CD4-positive, alpha-beta memory T cell (primary cell): ENCODE results near the gene SLC6A3. TPM values are rescaled to one million over a fixed set of nuclear protein-coding genes. Genes with fewer than 3 reads are reported as not detected.

Experiments
- CTCF ChIA-PET: fragments of 350-600 bp; sonication (Branson Sonifier 250); formaldehyde crosslinking; loops from one replicate; lab custom pipeline; 2021; ENCODE audit warnings: inconsistent platforms; ENCODE audit not compliant: partially characterized antibody; lab: Charles Lee
- POLR2A ChIA-PET: fragments of 350-600 bp; sonication (Branson Sonifier 250); formaldehyde crosslinking; loops from one replicate; lab custom pipeline; 2021; ENCODE audit not compliant: partially characterized antibody; lab: Charles Lee
- DNase-seq, 5 donors: peaks; one replicate each; pipeline versions ENCODE4 v3.0.0 to v3.0.0-alpha.2; 2020 to 2022; ENCODE audit warnings: mixed read lengths in 1 of 5
- H3K27ac ChIP-seq: one replicate; pipeline ENCODE4 v1.7.0; 2013; ENCODE audit warnings: low read depth, low read length
- H3K27me3 ChIP-seq: 2 replicates; pipeline ENCODE4 v1.7.0; 2013; ENCODE audit warnings: mild to moderate bottlenecking, low read length, moderate library complexity; ENCODE audit not compliant: insufficient read depth
- H3K36me3 ChIP-seq: 2 replicates; pipeline ENCODE4 v1.7.0; 2013; ENCODE audit warnings: mild to moderate bottlenecking, low read length, moderate library complexity; ENCODE audit not compliant: insufficient read depth
- H3K4me1 ChIP-seq: 2 replicates; pipeline ENCODE4 v1.7.0; 2013; ENCODE audit warnings: mild to moderate bottlenecking, low read length, moderate library complexity; ENCODE audit not compliant: insufficient read depth
- H3K4me3 ChIP-seq, 2 donors: one replicate each; pipeline ENCODE4 v1.7.0; 2013; ENCODE audit warnings: low read length in 2 of 2, mild to moderate bottlenecking in 1 of 2
- H3K9me3 ChIP-seq, 2 donors: one replicate each; pipeline ENCODE4 v1.7.0; 2013; ENCODE audit warnings: low read length in 2 of 2, control low read depth in 1 of 2; ENCODE audit not compliant: control insufficient read depth in 1 of 2
- H3K27ac Mint-ChIP-seq, 7 donors: one replicate each; pipeline ENCODE4 v1.8.0; 2020 to 2021; ENCODE audit warnings: mixed read lengths in 7 of 7, mild to moderate bottlenecking in 6 of 7, inconsistent platforms in 3 of 7, moderate library complexity in 3 of 7
- H3K27me3 Mint-ChIP-seq, 2 donors: one replicate each; pipeline ENCODE4 v1.8.0; 2020 to 2021; ENCODE audit warnings: mixed read lengths in 2 of 2
- H3K36me3 Mint-ChIP-seq, 2 donors: one replicate each; pipeline ENCODE4 v1.8.0; 2020 to 2021; ENCODE audit warnings: mixed read lengths in 2 of 2, inconsistent platforms in 1 of 2, mild to moderate bottlenecking in 1 of 2
- H3K4me1 Mint-ChIP-seq, 4 donors: one replicate each; pipeline ENCODE4 v1.8.0; 2020 to 2021; ENCODE audit warnings: mixed read lengths in 4 of 4, mild to moderate bottlenecking in 1 of 4
- H3K4me3 Mint-ChIP-seq, 8 donors: one replicate each; pipeline ENCODE4 v1.8.0; 2020 to 2021; ENCODE audit warnings: mixed read lengths in 8 of 8, mild to moderate bottlenecking in 7 of 8, moderate library complexity in 6 of 8, inconsistent platforms in 3 of 8
- H3K9me3 Mint-ChIP-seq, 8 donors: one replicate each; pipeline ENCODE4 v1.8.0; 2020 to 2021; ENCODE audit warnings: mixed read lengths in 8 of 8, mild to moderate bottlenecking in 5 of 8, inconsistent platforms in 3 of 8, moderate library complexity in 1 of 8
- intact Hi-C: fragments of 100-400 bp; cut with micrococcal nuclease; formaldehyde crosslinking; loops from one replicate; pipeline ENCODE4 v1.15.1; 2023
- polyA plus RNA-seq, 2 donors: library from polyadenylated mRNA; unstranded; fragments of 300-500 nt; fragmentation: Illumina TruSeq; gene quantifications; one replicate each; pipeline ENCODE4 v1.2.3, GENCODE V29; 2021
- total RNA-seq, 2 experiments: library from RNA; stranded (reverse); gene quantifications; one replicate each; pipeline ENCODE4 v1.2.3, GENCODE V29; 2021

Gene SLC6A3
- total and polyA plus RNA-seq, 4 experiments from 2014 or later: not detected

DNA sequence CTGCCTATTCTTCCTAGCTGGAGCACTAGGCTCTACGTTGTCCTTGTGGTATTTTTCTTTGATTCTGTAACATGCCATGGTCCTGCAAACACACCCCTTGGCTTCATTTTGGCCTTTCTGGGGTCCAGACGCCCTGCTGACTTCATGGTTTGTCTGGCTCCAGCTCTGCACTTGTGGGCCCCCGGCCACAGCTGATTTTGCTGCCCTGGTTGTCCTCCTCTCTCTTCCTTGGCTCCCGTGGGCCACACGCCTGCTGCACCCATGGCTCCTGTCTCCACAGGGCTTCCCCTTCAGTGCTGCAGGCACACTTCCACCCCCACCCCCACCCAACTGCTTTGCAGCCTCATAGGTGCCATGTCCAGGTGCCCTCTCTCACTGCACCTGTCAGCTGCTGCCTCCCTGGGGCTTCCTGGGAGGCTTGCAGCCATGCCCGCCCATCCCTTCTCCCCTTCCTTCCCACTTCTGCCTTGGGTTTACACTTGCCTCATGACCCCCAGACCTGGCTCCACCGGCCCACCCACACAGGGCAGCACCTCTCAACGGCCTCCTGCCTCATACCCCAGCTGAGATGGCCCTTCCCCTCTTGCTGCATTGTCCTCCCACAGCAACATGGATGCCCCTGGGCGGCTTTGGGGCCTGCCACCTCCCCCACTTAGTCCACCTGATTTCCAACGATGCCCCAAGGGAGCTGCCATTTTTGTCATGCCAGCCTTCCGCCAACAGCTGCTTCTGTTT is 25.6 kb downstream of the SLC6A3 start:
- ChIA-PET POLR2A (no interaction called here), CTCF (interaction anchor here (1.0 kb wide), 1 partner anchor 18 kb away, joined by 4 read pairs; no protein-coding TSS in a partner anchor)
- Mint-ChIP-seq H3K36me3 (no peaks in the 10 kb centered on the region), H3K4me3 (no peak overlapping the region), H3K27ac (no peak overlapping the region), H3K4me1 (peaks cover 0 to 2% (median under 1%) of the 10 kb centered on the region in 4 donors), H3K27me3 (peaks cover 3% of the 10 kb centered on the region in 2 donors), H3K9me3 (peaks cover 0 to 4% (median 0%) of the 10 kb centered on the region in 8 donors)
- Histone ChIP-seq H3K27me3 (no peaks in the 10 kb centered on the region), H3K27ac (no peak overlapping the region), H3K4me1 (no peaks in the 10 kb centered on the region), H3K9me3 (no peaks in the 10 kb centered on the region), H3K4me3 (no peak overlapping the region), H3K36me3 (no peaks in the 10 kb centered on the region)
- no peak for DNase-seq
- intact Hi-C loops: no loop called here

DNA sequence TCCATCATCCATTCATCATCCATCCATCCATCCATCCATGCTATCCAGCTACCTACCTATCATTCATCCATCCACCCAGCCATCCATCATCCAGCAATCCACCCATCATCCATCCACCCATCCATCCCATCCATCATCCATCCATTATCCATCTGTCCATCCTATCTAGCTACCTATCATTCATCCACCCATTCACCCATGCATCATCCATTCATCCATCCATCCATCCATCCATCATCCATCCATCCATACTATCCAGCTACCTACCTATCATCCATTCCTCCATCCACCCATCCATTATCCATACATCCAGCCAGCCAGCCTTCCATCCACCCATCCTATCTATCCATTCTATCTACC is 26.3 kb downstream of the SLC6A3 start:
- H3K27ac Mint-ChIP-seq: peak overlapping the region in 1 of 7 donors; percentile 4
- H3K27me3 Mint-ChIP-seq: peaks cover 0 to 3% of the 10 kb centered on the region in 2 donors
- Histone ChIP-seq H3K27ac (no peak overlapping the region), H3K4me1 (no peaks in the 10 kb centered on the region), H3K9me3 (no peaks in the 10 kb centered on the region), H3K27me3 (no peaks in the 10 kb centered on the region), H3K4me3 (no peak overlapping the region), H3K36me3 (no peaks in the 10 kb centered on the region)
- intact Hi-C loops: no loop called here
- H3K4me1 Mint-ChIP-seq: peaks cover 0 to 2% (median under 1%) of the 10 kb centered on the region in 4 donors
- no peak for DNase-seq
- no peaks in the 10 kb centered on the region for H3K36me3 Mint-ChIP-seq
- peaks cover 0 to 4% (median 0%) of the 10 kb centered on the region in 8 donors for H3K9me3 Mint-ChIP-seq
- ChIA-PET POLR2A (no interaction called here), CTCF (interaction anchor here (1.0 kb wide), 1 partner anchor 17 kb away, joined by 4 read pairs; no protein-coding TSS in a partner anchor)
- H3K4me3 Mint-ChIP-seq: no peak overlapping the region

DNA sequence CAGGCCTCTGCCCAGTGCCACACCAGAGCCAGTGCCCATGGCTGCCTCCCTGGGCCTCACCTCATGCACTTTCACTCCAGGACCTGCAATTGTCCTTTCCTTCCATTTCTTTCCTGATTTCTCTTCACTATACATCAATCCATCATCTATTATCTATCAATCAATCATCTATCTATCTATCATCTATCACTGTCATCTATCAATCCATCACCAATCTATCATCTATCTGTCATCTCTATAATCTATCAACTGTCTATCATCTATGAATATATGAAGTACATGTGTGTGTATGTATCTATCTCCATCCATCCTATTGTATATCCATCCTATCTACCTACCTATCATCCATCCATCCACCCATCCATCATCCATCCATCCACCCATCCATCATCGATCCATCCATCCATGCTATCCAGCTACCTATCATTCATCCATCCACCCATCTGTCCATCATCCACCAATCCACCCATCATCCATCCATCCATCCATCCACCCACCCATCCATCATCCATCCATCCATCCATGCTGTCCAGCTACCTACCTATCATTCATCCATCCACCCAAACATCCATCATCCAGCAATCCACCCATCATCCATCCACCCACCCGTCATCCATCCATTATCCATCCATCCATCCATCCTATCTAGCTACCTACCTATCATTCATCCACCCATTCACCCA is 26.9 kb downstream of the SLC6A3 start:
- Mint-ChIP-seq H3K4me1 (peaks cover 0 to 2% (median under 1%) of the 10 kb centered on the region in 4 donors), H3K9me3 (peaks cover 0 to 4% (median 0%) of the 10 kb centered on the region in 8 donors), H3K27ac (peak overlapping the region in 1 of 7 donors; percentile 4), H3K27me3 (peaks cover 0 to 3% of the 10 kb centered on the region in 2 donors), H3K36me3 (no peaks in the 10 kb centered on the region), H3K4me3 (no peak overlapping the region)
- CTCF ChIA-PET: interaction anchor here (1.0 kb wide), 1 partner anchor 17 kb away, joined by 4 read pairs; no protein-coding TSS in a partner anchor
- Histone ChIP-seq H3K27me3 (no peaks in the 10 kb centered on the region), H3K36me3 (no peaks in the 10 kb centered on the region), H3K4me3 (no peak overlapping the region), H3K27ac (no peak overlapping the region), H3K4me1 (no peaks in the 10 kb centered on the region), H3K9me3 (no peaks in the 10 kb centered on the region)
- intact Hi-C loops: no loop called here
- DNase-seq: no peak
- POLR2A ChIA-PET: no interaction called here

DNA sequence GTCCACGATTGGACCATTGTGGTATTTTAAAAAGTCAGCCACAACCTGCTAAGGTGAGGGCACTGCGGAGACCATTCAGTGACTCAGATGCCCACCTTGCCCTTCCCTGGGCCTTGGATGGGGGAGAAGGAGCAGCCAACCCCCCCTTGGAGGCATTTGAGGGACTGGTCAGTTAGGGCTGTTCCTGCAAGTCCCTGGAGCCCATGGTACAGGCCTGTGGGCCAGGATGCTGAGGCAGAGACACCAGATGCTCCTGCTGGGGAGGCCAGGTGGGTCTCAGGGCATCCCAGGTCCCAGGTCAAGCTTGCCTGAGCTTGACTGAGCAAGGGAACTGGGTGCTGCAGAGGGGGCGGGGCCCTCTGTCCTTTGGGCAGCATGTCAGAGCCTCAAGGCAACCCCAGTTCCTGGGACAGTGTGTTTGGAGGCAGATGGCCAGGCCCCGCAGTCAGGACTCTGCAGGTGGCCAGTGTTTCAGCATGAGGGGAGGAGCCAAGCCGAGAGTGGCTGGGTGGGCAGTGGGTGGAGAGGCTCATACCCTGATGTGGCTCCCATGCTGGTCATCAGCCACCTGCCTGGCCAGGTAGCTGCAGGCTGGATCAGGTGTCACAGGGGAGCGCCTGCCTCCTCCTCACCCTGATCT is 27.5 kb downstream of the SLC6A3 start:
- Mint-ChIP-seq H3K4me1 (peaks cover 0 to 2% (median under 1%) of the 10 kb centered on the region in 4 donors), H3K4me3 (no peak overlapping the region), H3K9me3 (peaks cover 0 to 4% (median 0%) of the 10 kb centered on the region in 8 donors), H3K27me3 (peaks cover 0 to 3% of the 10 kb centered on the region in 2 donors), H3K36me3 (no peaks in the 10 kb centered on the region), H3K27ac (no peak overlapping the region)
- intact Hi-C loops: no loop called here
- POLR2A ChIA-PET: no interaction called here
- H3K27me3 ChIP-seq: no peaks in the 10 kb centered on the region
- no peaks in the 10 kb centered on the region for H3K4me1 ChIP-seq
- no peaks in the 10 kb centered on the region for H3K36me3 ChIP-seq
- no peak overlapping the region for H3K27ac ChIP-seq
- H3K9me3 ChIP-seq: no peaks in the 10 kb centered on the region
- CTCF ChIA-PET: no interaction called here
- no peak overlapping the region for H3K4me3 ChIP-seq
- no peak for DNase-seq

DNA sequence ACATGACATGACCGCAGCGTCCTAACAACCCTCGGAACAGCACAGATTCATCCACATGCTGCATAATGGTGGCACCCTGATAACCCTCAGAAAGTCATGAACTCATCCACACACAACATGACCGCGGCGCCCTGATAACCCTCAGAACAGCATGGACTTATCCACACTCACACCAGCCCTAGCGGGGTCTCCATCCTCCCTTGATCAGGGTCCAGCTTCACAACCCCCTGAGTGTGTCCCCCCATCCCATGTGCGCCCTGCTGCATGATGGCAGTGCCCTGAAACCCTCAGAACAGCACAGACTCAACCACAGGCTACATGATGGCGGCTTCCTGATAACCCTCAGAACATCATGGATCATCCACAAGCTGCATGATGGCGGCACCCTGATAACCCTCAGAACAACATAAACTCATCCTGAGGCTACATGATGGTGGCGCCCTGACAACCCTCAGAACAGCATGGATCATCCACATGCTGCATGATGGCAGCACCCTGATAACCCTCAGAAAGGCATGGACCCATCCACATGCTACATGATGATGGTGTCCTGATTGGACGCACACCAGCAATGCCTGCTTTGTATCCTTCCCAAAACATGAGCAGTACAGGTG is 28.3 kb downstream of the SLC6A3 start:
- Mint-ChIP-seq H3K4me1 (peaks cover 0 to 2% (median under 1%) of the 10 kb centered on the region in 4 donors), H3K27me3 (peaks cover 3 to 6% of the 10 kb centered on the region in 2 donors), H3K36me3 (no peaks in the 10 kb centered on the region), H3K27ac (peak overlapping the region in 1 of 7 donors; percentile 70), H3K9me3 (peaks cover 0 to 4% (median 0%) of the 10 kb centered on the region in 8 donors), H3K4me3 (no peak overlapping the region)
- no peak for DNase-seq
- ChIA-PET POLR2A (no interaction called here), CTCF (no interaction called here)
- H3K27me3 ChIP-seq: no peaks in the 10 kb centered on the region
- H3K4me3 ChIP-seq: no peak overlapping the region
- no peaks in the 10 kb centered on the region for H3K4me1 ChIP-seq
- H3K27ac ChIP-seq: no peak overlapping the region
- H3K9me3 ChIP-seq: no peaks in the 10 kb centered on the region
- intact Hi-C loops: no loop called here
- H3K36me3 ChIP-seq: no peaks in the 10 kb centered on the region

DNA sequence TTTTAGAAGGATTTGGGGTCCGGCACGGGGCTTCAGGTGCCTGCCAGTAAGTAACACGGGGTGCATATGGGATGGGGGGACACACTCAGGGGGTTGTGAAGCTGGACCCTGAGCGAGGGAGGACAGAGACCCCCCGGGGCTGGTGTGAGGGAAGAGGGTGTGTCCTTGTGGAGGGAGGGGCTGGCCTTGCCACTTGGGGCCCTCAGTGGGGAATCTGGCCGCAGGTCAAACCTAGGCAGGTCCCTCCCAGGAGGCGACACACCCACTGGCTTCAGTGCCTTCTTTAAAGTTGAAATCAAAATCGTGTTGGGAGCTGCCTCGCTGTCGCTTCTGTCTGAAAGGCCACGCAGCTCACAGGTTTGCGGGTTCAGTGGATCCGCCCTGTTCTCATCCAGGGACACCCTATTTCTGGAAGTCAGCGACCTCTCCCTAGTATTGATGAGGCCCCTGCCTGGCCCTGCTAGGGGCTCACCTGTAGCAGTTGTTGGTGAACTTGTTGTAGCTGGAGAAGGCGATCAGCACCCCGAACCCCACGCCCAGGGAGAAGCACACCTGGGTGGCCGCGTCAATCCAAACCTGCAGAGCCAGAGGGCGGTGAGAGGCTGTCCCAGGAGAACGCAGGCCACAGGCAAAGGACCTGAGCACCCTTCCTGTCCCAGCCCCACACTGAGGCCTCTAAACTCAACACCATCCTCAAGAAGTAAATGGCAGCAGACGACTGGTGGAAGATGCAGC is 29.4 kb downstream of the SLC6A3 start:
- ChIA-PET CTCF (no interaction called here), POLR2A (no interaction called here)
- Histone ChIP-seq H3K27me3 (no peaks in the 10 kb centered on the region), H3K9me3 (no peaks in the 10 kb centered on the region), H3K4me3 (no peak overlapping the region), H3K4me1 (no peaks in the 10 kb centered on the region), H3K27ac (no peak overlapping the region), H3K36me3 (no peaks in the 10 kb centered on the region)
- intact Hi-C loops: no loop called here
- Mint-ChIP-seq H3K36me3 (no peaks in the 10 kb centered on the region), H3K4me1 (peaks cover 0 to 4% (median under 1%) of the 10 kb centered on the region in 4 donors), H3K9me3 (peaks cover 0 to 4% (median 0%) of the 10 kb centered on the region in 8 donors), H3K27me3 (peaks cover 6 to 9% of the 10 kb centered on the region in 2 donors), H3K27ac (no peak overlapping the region), H3K4me3 (no peak overlapping the region)
- no peak for DNase-seq
